Skin of body (tissue), 2 donors: Measurements from ENCODE around the gene ERCC6L2. TPM values are rescaled to one million over a fixed set of nuclear protein-coding genes. Genes with fewer than 3 reads are reported as not detected.

Source experiments
- small RNA-seq: library from RNA; depleted of rRNA; stranded (forward); fragments of <200 nt; gene quantifications from one replicate; pipeline ENCODE3, GENCODE V24; 2014; ENCODE audit warnings: low replicate concordance
- total RNA-seq: library from RNA; depleted of rRNA; stranded (reverse); fragments of >200 nt; gene quantifications from one replicate; pipeline ENCODE4 v1.2.3, GENCODE V29; 2014

Gene ERCC6L2
- total RNA-seq, 1 donor from 2014 or later, result 91.1 TPM

Small RNA genes within 50 kb of the gene (small RNA-seq; reads per million reads assigned to genes)
- gene RNA5SP289, result not detected
- 0.78 reads per million, percentile 74 among the genes with 10 or more reads in this experiment for gene RNU2-46P
